Muscle of back (tissue), 11 donors: ENCODE results near the gene DBN1. TPM values are rescaled to one million over a fixed set of nuclear protein-coding genes. Genes with fewer than 3 reads are reported as not detected.
A peak's percentile ranks its signal among the peaks of the same experiment; 100 is the strongest.
"Not testable (repeated sequence)": the region's sequence is repeated elsewhere in the genome, so short reads cannot be mapped to it uniquely, and the experiment has no call there.

Experiments
- DNase-seq, 3 donors: peaks; one replicate each; pipeline versions ENCODE4 v3.0.0 to v3.0.0-alpha.2; 2013
- polyA plus RNA-seq, 10 donors: library from polyadenylated mRNA; unstranded; fragments of 120-200 nt; gene quantifications; one replicate each; pipeline ENCODE4 v1.2.1, GENCODE V29; 2013; ENCODE audit not compliant: insufficient read length in 10 of 10

The DBN1 gene
- polyA plus RNA-seq, 10 donors: 157 to 266 (median 221) TPM

DNA sequence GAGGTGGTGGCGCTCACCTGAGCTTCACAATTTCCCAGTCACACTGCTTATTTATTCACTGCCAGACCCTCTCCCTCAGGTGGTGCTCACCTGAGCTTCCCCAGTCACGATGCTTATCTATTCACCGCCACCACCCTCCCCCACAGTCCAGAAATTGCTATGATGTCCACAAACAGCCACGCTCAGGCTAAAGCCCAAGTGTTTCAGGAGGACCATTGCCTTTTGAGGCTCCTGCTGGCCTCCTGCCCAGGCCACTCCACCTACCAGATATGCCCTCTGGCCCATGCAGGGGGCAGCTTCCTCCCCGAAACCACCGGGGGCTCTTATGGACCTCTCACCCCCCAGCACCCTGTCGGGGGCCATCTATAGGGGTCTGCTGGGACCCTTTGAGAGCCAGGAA, 19.4 kb upstream of the DBN1 start:
- DNase-seq: no peak

GRCh38 chr5:177491983-177492746, 18.7 kb upstream of the DBN1 start:
- no peak for DNase-seq

- DNase-seq: peak in 2 of 3 donors; percentile 65 to 75
These were observed 18.1 kb upstream of the DBN1 start for GRCh38 chr5:177491429-177491945.

DNA sequence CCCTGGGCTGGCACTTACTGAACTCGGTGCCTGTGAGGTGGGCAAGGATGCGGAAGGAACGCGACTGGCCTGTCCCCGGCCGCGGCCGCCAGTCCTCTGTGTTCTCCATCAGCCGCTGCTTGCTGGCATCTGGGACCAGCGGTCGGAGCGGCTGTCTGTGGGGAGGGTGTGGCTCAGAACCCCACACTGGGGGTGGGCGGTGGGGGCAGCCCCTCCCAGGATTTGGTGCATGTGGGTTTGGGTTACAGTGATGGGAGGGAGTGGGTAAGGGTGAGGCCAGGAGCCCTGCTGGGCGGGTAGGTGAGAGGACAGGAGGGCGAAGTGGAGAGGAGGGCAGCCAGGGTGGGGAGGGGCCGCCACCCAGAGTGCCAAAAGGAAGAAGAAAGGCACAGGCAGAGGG, 17.6 kb upstream of the DBN1 start:
- DNase-seq: no peak

GRCh38 chr5:177490311-177490991, 17.0 kb upstream of the DBN1 start:
- no peak for DNase-seq

DNA sequence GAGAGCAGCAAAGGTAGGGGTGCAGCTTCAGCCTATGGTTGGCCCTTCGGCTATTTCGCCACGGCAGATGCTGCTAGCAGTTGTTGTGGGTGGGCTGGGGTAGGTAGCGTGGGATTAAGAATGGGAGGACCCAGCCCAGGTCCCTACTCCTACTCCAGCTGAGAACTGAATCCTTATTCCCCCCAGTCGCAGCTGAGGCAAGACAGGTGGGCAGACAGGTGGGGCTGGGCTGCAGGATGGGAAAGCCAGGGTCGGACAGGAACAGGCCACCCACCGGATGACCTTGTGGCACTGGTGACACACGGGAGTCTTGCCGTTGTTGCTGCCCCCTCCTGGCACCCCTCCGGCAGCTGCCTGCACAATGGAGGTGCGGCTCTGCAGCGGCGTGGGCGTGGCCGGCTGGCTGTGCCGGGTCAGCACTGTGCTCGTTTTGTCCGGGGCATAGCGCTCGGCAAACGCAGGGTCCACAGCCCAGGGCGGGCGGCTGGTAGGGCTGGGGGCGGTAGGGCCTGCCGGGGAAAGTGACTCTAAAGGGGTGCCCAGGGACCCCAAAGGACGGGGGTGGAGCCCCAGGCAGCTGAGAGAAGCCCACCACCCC, 15.8 kb upstream of the DBN1 start:
- no peak for DNase-seq

DNA sequence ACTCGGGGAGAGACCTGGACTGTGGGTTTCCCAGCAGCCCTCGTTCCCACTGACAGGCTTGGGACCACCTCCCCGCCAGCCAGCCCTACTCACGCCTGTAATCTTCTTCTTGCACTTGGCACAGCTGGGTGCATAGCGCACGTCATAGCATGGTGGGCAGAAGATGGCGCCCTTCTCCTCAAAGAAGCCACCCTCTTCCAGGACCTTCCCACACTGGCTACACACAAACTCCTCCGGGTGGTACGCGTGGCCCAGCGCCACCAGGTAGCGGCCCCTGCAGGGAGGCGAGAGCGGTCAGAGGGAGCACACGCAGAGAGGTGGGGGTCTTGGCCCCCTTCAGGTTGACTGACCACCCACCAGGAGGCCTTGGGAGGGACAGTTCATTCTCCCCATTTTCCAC, 14.5 kb upstream of the DBN1 start:
- no peak for DNase-seq

GRCh38 chr5:177487144-177487543, 13.7 kb upstream of the DBN1 start:
- DNase-seq: no peak

- no peak for DNase-seq
These were observed 12.8 kb upstream of the DBN1 start for GRCh38 chr5:177486256-177486655.

DNA sequence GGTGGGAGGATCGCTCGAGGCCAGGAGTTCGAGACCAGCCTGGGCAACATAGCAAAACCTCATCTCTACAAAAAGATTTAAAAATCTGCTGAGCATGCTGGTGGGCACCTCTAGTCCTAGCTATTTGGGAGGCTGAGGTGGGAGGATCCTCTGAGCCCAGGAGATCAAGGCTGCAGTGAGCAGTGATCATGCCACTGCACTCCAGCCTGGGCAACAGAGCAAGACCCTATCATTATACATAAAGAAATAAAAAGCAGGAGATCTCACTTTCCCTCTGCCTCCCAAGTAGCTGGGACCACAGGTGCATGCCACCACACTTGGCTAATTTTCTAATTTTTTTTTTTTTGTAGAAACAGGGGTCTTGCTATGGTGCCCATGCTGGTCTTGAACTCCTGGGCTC, 12.3 kb upstream of the DBN1 start:
- not testable (repeated sequence) for DNase-seq

- no peak for DNase-seq
These were observed 11.6 kb upstream of the DBN1 start for GRCh38 chr5:177484902-177485549.

DNA sequence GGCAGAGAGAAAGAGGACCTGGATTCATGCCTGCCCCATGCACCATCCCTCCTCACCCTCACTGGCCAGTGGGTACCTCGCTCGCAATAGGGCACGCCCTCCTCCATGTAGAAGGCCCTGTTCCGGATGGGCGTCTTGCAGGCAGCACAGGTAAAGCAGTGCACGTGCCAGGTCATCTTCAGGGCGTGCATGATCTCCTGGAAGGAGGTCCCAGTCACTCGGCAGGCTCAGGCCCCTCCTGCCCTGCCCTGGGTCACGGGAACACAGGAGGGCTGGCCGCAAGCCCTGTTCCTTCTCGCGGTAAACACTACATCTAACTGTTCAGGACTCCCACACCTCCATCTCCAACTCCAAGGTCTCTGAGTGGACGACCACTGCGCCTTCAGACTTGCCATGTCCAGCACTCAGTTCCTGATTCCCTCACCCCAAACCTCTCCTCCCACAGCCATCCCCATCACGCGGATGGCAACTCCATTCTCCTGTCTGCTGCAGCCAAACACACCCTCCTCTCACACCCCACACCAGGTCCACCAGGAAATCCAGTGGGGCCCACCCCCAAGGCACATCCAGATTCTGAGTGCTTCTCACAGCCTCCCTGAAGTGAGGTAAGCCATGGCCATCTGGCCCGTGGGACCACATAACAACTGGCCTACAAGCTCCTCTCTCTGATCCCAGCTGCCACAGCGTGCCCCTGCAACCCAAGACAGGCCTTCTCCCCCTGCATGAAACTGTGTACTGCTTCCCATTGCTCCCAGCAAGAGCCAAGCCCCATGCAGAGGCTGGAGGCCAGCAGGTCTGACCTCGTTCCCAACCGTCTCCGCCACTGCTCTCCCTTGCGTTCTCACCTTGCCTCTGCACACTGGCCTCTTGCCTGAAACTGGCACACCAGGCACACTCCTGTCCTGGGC, 10.8 kb upstream of the DBN1 start:
- DNase-seq: no peak

GRCh38 chr5:177483042-177483441, 9.6 kb upstream of the DBN1 start:
- no peak for DNase-seq

- DNase-seq: no peak
These were observed 8.9 kb upstream of the DBN1 start for GRCh38 chr5:177482359-177482795.

DNA sequence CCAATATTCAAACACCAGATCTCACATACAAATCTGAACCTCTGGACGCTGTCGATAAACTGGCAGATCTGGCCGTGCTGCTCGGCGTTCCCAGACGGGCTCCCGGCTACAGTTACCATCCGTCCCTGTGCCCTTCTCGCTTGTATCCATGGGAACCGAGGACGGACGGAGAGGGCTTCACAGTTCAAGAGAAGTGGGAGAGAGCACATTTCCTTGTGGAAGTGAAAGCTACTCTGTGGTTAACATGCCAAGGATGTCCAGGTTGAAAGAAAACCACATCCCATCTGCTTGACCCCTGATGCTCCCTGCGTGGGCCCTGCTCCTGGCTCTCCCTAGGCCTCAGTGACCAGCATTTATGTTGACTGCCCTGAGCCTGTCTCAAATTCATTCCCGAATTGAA, 6.3 kb upstream of the DBN1 start:
- peak in 1 of 3 donors; percentile 64 for DNase-seq

GRCh38 chr5:177478711-177479646, 5.5 kb upstream of the DBN1 start:
- DNase-seq: peak in 1 of 3 donors; percentile 76

- no peak for DNase-seq
These were observed 4.5 kb upstream of the DBN1 start for GRCh38 chr5:177477701-177478477.

DNA sequence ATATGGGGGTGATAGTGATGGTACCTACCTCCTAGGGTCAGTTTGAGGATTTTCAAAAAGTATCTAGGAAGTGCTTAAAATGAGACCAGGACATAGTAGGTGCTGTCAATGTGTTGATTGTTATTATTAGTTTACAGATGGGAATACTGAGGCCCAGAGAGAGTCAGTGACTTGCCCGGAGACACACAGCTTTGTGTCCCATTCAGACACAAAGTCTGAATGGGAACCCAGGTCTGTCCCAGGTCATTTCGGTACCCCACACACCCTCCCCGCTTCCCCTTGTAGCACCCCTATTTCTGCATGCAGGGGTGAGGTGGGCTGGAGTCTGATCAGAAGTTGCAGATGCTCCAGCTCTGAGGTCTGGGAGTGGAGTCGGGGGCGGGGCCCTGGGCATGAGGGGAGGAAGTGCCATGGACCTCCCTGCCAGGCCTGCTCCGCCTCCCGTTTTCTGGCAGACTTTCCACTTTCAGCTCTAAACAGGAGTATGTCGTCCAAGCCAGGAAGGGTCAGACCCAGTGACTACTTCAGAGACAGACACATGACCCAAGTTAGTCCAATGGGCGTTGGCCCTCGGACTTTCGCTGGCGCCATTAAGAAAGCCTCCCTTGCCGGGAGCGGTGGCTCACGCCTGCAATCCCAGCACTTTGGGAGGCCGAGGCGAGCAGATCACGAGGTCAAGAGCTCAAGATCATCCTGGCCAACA, 3.2 kb upstream of the DBN1 start:
- no peak for DNase-seq
